CD4-positive, alpha-beta T cell treated with Interleukin-6 at 100 ng/mL for 8 hours (primary cell): ENCODE measurements around the gene PLAU.
"Not testable (repeated sequence)": the region's sequence is repeated elsewhere in the genome, so short reads cannot be mapped to it uniquely, and the experiment has no call there.

Experiments used
- DNase-seq: peaks from one replicate; pipeline ENCODE4 v3.0.0-alpha.2; 2020; ENCODE audit warnings: mixed read lengths, low spot score

PLAU gene

DNA sequence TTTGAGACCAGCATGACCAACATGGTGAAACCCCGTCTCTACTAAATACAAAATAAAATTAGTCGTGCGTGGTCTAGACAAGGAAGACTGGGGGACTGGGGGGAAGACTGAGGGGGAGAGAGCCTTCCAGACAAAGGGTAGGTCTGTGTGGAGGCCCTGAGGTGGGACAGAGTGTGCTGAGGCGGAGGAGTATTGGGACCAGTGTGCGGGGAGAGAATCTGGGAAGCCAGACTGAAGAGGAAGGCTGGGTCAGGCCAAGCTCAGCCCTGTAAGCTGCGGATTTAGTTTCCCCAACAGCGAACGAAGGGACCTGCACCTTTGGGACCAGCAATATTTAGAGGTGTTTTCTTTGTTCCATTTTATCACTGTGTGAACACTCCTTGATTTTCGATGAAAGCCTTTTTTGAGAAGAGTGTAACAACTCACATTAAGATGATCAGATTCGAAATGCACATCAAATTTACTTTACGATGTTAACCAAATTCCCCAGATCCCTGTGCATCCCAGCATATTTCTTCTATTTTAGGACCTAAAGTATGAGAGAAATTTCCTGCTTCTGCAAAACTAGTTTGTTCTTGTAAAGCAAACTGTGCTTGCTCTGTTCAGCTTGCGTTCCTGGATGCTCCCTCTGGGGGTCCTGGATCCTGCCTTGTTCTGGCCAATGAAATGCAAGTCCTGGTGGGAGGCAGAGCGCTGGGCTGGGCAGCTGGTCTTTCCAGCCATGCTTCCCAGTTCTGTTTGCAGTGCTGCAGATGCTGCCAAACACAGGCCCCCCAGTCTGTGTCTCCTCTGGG, 39.4 kb downstream of the PLAU start:
- no peak for DNase-seq

DNA sequence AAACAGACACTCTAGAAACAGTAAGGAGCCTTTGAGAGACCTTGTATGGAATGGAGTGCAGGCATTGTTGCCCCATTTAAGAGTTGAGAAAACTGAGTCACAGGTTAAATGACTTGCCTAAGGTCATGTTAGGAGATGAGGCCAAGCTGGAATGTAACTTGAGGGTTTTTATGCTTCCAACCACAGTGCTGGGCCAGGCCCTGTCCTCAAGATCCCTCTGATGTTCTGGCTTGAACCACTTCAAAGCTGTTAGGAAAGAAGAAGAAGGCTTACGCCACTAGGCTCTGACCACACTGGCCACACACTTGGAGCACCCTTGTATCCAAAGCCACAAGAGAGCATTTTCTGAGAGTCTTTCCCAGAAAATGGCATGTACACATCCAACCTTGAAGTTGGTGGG, 42.7 kb downstream of the PLAU start:
- DNase-seq = no peak

DNA sequence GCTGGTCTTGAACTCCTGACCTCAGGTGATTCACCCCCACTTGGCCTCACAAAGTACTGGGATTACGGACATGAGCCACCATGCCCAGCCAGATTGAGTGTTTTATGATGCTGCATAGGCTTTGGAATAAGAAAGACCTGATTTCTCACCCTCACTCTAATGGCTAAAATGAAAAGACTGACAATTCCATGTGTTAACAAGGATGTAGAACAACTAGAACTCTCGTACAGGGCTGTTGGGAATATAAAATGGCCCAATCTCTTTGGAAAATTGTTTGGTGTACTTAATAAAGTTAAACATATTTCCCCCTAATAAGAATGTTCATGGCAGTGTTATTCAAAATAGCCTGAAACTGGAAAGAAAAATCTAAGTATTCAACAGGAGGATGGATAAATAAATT, 43.8 kb downstream of the PLAU start:
- DNase-seq = no peak

DNA sequence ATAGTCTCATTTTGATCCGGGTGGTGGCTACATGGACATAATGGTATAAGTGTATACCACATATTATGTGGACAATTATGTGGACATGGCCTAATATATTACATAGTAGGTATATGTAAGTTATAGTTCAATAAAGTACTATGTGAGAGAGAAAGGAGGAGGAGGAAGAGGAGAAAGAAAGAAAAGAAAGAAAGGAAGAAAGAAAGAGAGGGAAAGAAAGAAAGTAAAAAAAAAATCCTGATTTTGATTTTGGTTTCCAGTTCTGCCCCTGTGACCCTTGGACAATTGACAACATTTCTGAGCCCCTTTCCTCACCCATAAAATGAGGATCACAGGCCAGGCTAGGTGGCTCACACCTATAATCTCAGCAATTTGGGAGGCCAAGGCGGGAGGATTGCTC, 44.8 kb downstream of the PLAU start:
- DNase-seq = no peak

DNA sequence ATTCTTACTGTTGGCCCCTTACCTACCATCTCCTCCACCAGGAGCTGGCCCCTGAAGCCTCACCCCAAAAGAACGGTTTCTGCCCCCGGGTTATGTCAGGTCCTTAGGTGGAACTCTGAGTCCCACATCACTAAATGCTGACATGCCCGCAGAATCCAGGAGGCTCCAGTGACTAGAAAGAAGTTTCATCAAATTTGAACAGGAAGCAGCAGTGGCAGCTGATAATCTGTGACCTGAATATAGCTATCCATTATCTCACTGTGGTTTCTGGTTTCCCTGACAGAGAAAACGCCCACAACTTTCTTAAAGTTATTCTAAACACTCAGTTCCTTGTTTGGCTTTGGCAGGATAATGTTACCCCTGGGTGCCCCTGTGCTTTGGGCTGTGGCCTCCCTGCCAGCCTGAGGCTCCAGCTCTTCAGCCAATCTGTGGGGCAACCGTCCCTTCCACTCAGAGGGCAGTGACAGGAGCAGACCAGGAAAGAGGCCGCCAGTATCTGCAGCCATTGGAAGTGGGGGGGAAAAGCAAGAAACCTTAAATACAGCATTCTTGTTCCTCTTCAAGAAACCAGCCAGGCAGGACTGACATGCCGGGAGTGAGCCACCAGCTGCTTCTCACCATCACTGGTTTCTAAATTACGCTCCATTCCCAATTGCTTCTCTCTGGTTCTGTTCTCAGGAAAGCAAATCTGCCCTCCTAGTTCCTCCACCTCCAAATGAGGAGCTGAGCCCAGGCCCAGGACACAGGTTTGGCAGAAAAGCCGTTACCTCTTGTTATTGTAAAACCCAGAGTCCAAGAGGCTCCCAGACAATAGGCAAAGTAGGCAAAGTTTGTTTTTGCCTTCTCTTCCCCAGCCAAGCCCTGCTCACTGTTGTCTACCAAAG, 45.8 kb downstream of the PLAU start:
- DNase-seq = peak; percentile 53

DNA sequence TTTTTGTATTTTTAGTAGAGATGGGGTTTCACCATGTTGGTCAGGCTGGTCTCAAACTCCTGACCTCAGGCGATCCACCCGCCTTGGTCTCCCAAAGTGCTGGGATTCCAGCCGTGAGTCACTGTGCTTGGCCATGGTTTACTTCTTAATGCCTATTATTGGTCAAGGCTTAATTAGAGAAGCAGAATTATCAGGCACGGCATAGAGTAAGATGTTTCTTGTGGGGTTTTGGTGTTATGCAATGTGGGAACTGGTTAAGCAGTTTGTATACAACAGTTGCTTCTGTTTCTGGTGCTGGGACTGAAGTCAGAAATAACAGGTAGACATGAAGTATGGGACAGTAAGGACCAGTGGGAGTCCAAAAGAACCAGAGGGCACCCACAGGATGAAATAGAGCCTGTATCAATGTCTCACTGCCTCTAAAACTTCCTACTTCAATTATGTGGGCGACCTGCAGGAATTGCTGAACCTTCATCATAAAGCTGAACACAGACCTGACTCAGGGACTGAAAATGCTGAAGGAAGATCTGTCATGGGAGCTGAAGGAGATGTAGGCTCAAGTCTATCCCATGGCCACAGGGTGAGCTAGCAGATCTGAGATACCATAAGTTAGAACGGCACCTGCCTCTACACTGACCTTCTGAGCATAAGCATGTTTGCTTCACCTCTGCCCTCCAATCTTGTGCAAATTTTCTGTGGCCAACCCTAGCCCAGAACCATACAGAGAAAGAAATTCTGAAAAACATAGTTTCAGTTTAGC, 48.7 kb downstream of the PLAU start:
- no peak for DNase-seq

DNA sequence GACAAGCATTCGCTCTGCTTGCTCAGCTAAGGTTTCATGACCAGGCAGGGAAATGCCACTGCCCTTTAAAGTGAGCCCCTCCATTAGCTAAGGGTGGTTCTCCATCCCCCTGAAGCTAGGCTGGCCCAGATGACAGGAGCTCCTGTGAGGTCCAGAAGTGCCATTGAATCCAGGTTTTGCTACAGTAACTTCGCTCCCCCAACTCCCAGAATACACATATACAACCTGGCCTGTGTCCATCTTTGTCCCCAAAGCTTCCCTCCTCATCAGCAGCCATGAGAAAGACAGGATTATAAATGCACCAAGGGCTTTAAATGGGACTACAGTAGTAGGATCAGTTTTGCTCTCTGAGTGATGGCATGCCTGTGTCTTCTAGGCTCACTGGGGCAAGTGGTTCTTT, 51.5 kb downstream of the PLAU start:
- no peak for DNase-seq

DNA sequence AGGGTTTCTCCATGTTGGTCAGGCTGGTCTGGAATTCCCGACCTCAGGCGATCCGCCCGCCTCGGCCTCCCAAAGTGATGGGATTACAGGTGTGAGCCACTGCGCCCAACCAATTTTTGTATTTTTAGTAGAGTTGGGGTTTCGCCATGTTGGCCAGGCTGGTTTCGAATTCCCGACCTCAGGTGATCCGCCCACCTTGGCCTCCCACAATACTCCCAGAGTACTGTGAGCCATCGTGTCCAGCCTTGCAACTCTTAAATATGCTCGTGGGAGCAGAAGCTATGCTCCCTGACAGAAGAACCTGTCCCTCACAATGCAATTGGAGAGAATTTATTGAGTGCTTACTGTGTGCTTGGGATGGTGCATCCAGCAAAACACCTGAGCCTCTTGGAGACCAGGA, 52.6 kb downstream of the PLAU start:
- not testable (repeated sequence) for DNase-seq

DNA sequence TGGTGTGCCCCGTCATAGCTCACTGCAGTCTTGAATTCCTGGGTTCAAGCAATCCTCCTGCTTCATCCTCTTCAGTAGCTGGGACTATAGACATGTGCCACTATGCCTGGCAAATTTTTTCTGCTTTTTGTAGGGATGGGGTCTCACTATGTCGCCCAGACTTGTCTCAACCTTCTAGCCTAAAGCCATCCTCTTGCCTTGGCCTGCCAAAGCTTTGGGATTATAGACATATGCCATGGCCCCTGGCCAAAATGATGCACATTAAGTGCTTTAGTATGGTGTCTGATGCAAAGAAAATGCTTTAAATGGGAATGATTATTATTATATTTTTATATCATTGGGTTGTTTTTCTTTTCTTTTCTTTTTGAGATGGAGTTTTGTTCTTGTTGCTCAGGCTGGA, 53.8 kb downstream of the PLAU start:
- no peak for DNase-seq

DNA sequence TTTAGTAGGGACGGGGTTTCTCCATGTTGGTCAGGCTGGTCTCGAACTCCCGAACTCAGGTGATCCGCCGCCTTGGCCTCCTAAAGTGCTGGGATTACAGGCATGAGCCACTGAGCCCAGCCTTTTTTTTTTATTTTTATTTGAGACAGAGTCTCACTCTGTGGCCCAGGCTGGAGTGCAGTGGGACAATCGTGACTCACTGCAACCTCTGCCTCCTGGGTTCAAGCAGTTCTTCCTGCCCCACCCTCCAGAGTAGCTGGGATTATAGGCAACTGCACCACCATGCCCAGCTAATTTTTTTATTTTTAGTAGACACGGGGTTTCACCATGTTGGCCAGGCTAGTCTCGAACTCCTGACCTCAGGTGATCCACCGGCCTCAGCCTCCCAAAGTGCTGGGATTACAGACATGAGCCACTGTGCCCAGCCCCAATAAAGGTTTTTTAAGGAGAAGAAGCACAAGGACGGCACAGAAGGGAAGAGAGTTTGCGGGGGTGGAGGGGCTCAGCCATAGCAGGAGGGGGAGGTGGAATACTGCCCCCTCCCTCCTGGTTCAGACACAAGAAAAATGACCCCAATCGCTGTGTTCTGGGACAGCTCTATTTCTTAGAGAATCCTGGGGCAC, 54.4 kb downstream of the PLAU start:
- DNase-seq = not testable (repeated sequence)

DNA sequence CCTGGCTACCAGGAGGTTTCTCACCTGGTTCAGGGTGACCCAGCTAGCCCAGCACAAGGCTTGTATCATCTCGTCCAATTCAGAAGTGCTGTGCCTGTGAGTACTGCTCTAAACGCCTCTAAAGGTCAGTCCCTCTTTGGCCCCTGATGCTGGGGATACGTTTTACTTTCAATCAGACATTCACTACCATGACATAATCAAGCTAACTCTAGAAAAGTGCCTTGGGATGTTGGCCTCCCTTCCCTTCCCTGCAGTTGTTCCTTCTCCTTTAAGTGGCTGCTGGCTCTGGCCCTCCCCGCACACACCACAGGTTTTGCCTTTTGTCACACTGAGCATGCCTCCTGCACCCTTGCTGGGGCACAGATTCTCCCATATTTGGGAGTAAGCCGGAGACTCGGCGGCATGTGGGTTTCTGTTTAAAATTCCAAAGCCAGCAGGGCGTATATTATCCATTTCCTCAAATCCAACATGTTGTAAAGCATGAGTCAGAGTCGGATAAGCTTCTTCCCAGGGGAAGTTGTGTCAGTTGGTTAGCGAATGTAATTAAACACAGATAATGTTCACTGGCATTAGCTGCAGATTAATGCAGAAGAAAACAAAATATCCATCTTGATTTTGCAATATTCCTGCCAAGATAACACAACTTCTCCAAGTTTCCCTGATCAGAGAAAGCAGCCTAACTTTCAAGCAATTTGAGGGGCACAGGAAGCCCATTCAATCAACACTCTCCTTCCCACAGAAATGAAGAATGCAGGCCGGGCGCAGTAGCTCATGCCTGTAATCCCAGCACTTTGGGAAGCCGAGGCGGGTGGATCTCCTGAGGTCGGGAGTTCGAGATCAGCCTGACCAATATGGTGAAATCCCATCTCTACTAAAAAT, 55.2 kb downstream of the PLAU start:
- DNase-seq = no peak

DNA sequence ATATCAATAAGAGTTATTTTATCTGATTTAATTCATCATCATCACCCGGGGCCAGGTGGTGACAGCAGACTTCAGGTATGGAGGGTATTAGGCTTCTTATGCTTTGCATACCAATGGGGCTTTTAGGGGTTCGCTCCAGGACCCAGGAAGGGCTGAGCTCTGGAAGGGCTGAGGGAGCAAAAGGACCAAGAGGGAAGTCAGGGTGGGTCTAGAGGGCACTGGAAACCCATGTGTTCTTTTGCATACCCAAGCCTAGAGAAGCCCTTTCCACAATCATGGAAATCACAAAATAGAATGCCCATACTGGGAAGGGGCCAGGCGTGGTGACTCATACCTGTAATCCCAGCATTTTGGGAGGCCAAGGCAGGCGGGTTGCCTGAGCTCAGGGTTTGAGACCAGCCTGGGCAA, 56.1 kb downstream of the PLAU start:
- DNase-seq = no peak
